ENCODE measurements around the gene TPR. TPM values are rescaled to one million over a fixed set of nuclear protein-coding genes. Genes with fewer than 3 reads are reported as not detected.

Gene TPR
- total RNA-seq, 1 experiment from 2014 or later, result 104 TPM

- DNase-seq, result no peak
- CTCF ChIA-PET, result no interaction called here
- Histone ChIP-seq H3K4me2 (no peak overlapping the region), H3K36me3 (ENCODE audit: low read depth) (peaks cover 57% of the 10 kb centered on the region), H3F3A (ENCODE audit: insufficient read depth, low read depth) (no peaks in the 10 kb centered on the region), H4K20me1 (ENCODE audit: insufficient read depth) (peaks cover 8% of the 10 kb centered on the region; the same call in 1 of the 2 replicates), H3K9me2 (ENCODE audit: insufficient read depth) (no peaks in the 10 kb centered on the region), H3K4me1 (replicated peaks; ENCODE audit: insufficient read depth) (no peaks in the 10 kb centered on the region), H2AFZ (no peak overlapping the region), H3K4me3 (no peak overlapping the region), H3K27ac (no peak overlapping the region), H3K27me3 (ENCODE audit: insufficient read depth, low read depth) (no peaks in the 10 kb centered on the region), H3K79me2 (ENCODE audit: low read depth) (no peaks in the 10 kb centered on the region), H3K9me3 (ENCODE audit: insufficient read depth, low read depth) (no peaks in the 10 kb centered on the region)
- no TSS peak for BruUV-seq (replicated peaks)
- TF ChIP-seq EZH2 (IDR thresholded peaks at IDR 0.05; ENCODE audit: low read depth) (no peak), CTCF (conservative IDR thresholded peaks at IDR 0.05) (no peak)
- intact Hi-C loops (cut with micrococcal nuclease; ENCODE audit: unreplicated experiment), result no loop called here
- POLR2A ChIA-PET (ENCODE audit: unreplicated experiment), result no interaction called here
Observed at GRCh38 chr1:186315570-186315969, 59.5 kb downstream of the TPR start.

GRCh38 chr1:186311375-186312051, 63.5 kb downstream of the TPR start:
- Histone ChIP-seq H3K4me1 (replicated peaks; ENCODE audit: insufficient read depth) (no peaks in the 10 kb centered on the region), H3K27ac (no peak overlapping the region), H2AFZ (no peak overlapping the region), H3K36me3 (ENCODE audit: low read depth) (peaks cover 36% of the 10 kb centered on the region), H3F3A (ENCODE audit: insufficient read depth, low read depth) (no peaks in the 10 kb centered on the region), H4K20me1 (ENCODE audit: insufficient read depth) (peaks cover 8% of the 10 kb centered on the region; the same call in 1 of the 2 replicates), H3K27me3 (ENCODE audit: insufficient read depth, low read depth) (no peaks in the 10 kb centered on the region), H3K4me3 (no peak overlapping the region), H3K79me2 (ENCODE audit: low read depth) (no peaks in the 10 kb centered on the region), H3K4me2 (no peak overlapping the region), H3K9me2 (ENCODE audit: insufficient read depth) (no peaks in the 10 kb centered on the region), H3K9me3 (ENCODE audit: insufficient read depth, low read depth) (no peaks in the 10 kb centered on the region)
- TF ChIP-seq CTCF (conservative IDR thresholded peaks at IDR 0.05) (no peak), EZH2 (IDR thresholded peaks at IDR 0.05; ENCODE audit: low read depth) (no peak)
- ChIA-PET POLR2A (ENCODE audit: unreplicated experiment) (no interaction called here), CTCF (no interaction called here)
- no TSS peak for BruUV-seq (replicated peaks)
- intact Hi-C loops (cut with micrococcal nuclease; ENCODE audit: unreplicated experiment), result no loop called here
- DNase-seq, result no peak

GRCh38 chr1:186310307-186310706, 64.7 kb downstream of the TPR start:
- Histone ChIP-seq H2AFZ (no peak overlapping the region), H3K36me3 (ENCODE audit: low read depth) (peaks cover 26% of the 10 kb centered on the region; the same call in 1 of the 2 replicates), H3K4me2 (no peak overlapping the region), H3K4me3 (no peak overlapping the region), H3F3A (ENCODE audit: insufficient read depth, low read depth) (no peaks in the 10 kb centered on the region), H3K9me2 (ENCODE audit: insufficient read depth) (no peaks in the 10 kb centered on the region), H3K79me2 (ENCODE audit: low read depth) (no peaks in the 10 kb centered on the region), H3K27me3 (ENCODE audit: insufficient read depth, low read depth) (no peaks in the 10 kb centered on the region), H3K9me3 (ENCODE audit: insufficient read depth, low read depth) (no peaks in the 10 kb centered on the region), H3K27ac (no peak overlapping the region), H3K4me1 (replicated peaks; ENCODE audit: insufficient read depth) (no peaks in the 10 kb centered on the region), H4K20me1 (ENCODE audit: insufficient read depth) (peaks cover 4% of the 10 kb centered on the region; the same call in 1 of the 2 replicates)
- no peak for DNase-seq
- CTCF ChIA-PET, result no interaction called here
- no TSS peak for BruUV-seq (replicated peaks)
- no peak for TF ChIP-seq EZH2 (IDR thresholded peaks at IDR 0.05; ENCODE audit: low read depth)
- TF ChIP-seq CTCF (conservative IDR thresholded peaks at IDR 0.05), result no peak
- POLR2A ChIA-PET (ENCODE audit: unreplicated experiment), result no interaction called here
- intact Hi-C loops (cut with micrococcal nuclease; ENCODE audit: unreplicated experiment), result no loop called here

Data from PC-9 (cell line).